ENCODE results near the gene CCDC137. TPM values are rescaled to one million over a fixed set of nuclear protein-coding genes. Genes with fewer than 3 reads are reported as not detected.

Gene CCDC137
- polyA plus RNA-seq, 1 of the 3 experiments (the other 2 are of a cell fraction), result 62.4 TPM

- Histone ChIP-seq H3K9me3 (no peaks in the 10 kb centered on the region), H3K9ac (peak overlapping the region; percentile 98), H3F3A (replicated peaks; ENCODE audit: insufficient read depth) (peaks cover 52% of the 10 kb centered on the region), H2AFZ (ENCODE audit: low read depth) (0 out of 2 replicates have a peak overlapping the region, but pooled peaks have one; percentile 29), H4K20me1 (ENCODE audit: insufficient read depth) (peaks cover 23% of the 10 kb centered on the region), H3K27me3 (ENCODE audit: insufficient read depth) (no peaks in the 10 kb centered on the region), H3K4me1 (ENCODE audit: control insufficient read depth in 1 of 2, insufficient read depth in 2 of 2, low read depth in 1 of 2, low read length in 1 of 2) (peaks cover 14 to 29% of the 10 kb centered on the region in 2 experiments; a peak in 3 of 4 replicates), H3K4me3 (ENCODE audit: low read depth in 2 of 2, low read length in 1 of 2) (peak overlapping the region; percentile 86 to 95), H3K9me2 (no peaks in the 10 kb centered on the region), H3K4me2 (peak overlapping the region; percentile 97), H3K79me2 (ENCODE audit: insufficient read depth) (peaks cover 70% of the 10 kb centered on the region), H3K27ac (ENCODE audit: low read depth in 2 of 2, low read length in 1 of 2) (peak overlapping the region; percentile 72 to 84), H3K36me3 (replicated peaks in 1 of 2; ENCODE audit: control insufficient read depth in 1 of 2, insufficient read depth in 2 of 2, low read length in 1 of 2) (peaks cover 53 to 56% of the 10 kb centered on the region in 2 experiments)
- no peak for DNase-seq
- ChIA-PET CTCF (interaction anchor here (0.7 to 2.6 kb wide), 9 partner anchors 11 to 165 kb away, joined by 3 to 17 read pairs (median 4); partner anchors contain the start of genes ARL16, CCDC137, HGS and OXLD1), POLR2A (interaction anchor here (0.6 to 4.1 kb wide), 16 partner anchors 7 to 188 kb away, joined by 3 to 33 read pairs (median 4); partner anchors contain the start of genes ARL16, CCDC137, HGS and OXLD1)
- TF ChIP-seq SMC3 (IDR thresholded peaks at IDR 0.05; ENCODE audit: low read depth, low read length), result no peak
- TF ChIP-seq SIN3A (IDR thresholded peaks at IDR 0.05; ENCODE audit: borderline replicate concordance, low read depth, low read length), result no peak
- 0 out of 2 replicates have a peak, but pooled peaks have one; percentile 29 for TF ChIP-seq FOXJ3 (CRISPR knock-in tag; IDR thresholded peaks at IDR 0.05)
- no peak for TF ChIP-seq MEF2A (IDR thresholded peaks at IDR 0.05; ENCODE audit: borderline replicate concordance, low read depth)
- no peak for TF ChIP-seq FOXM1 (IDR thresholded peaks at IDR 0.05; ENCODE audit: low read depth)
- TF ChIP-seq MAX (IDR thresholded peaks at IDR 0.05; ENCODE audit: low read depth), result no peak; the same call in 1 of the 2 replicates
- 24% methylated on average over 18 of the region's 27 CpGs for WGBS (ENCODE audit: low lambda C conversion rate)
Observed at GRCh38 chr17:81703747-81704654, 37.5 kb downstream of the CCDC137 start.

DNA sequence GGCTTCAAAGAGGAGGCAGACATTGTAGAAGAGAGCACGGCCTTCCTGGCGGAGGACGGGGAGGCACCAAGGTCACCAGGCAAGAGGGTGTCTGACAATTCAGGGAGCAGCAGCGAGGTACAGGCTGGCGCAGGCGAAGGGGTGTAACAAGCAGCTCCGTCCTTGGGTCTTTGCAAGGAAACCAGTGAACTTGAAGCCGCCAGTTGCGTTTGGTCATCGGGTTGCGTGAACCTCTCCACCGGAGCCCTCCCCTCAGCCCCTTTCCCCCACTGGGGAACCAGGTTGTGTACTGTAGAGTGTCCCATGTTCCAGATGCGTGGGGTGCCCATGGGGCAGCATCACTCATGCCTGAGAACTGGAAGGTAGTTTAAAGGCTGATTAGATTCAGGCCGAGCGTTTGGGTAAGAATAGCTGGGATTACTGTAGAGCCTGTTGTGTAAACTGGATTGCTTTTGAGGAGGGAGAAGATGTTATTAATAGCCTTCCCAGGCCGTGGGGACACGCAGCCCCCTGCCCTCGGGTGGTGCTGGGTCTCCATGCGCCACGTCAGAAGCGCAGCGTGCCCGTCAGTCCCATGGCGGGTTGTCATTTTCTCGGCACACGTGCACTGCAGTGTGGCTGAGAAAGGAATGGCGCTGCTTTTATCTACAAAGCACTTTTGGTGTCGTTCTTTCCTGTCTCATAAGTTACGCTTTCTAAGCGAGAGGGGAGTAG, 39.1 kb downstream of the CCDC137 start:
- Histone ChIP-seq H3K27ac (ENCODE audit: low read depth in 2 of 2, low read length in 1 of 2) (no peak overlapping the region), H3K79me2 (ENCODE audit: insufficient read depth) (peaks cover 56% of the 10 kb centered on the region), H4K20me1 (ENCODE audit: insufficient read depth) (peaks cover 17% of the 10 kb centered on the region), H3K4me3 (ENCODE audit: low read depth in 2 of 2, low read length in 1 of 2) (no peak overlapping the region), H3F3A (replicated peaks; ENCODE audit: insufficient read depth) (peaks cover 65% of the 10 kb centered on the region), H3K36me3 (replicated peaks in 1 of 2; ENCODE audit: control insufficient read depth in 1 of 2, insufficient read depth in 2 of 2, low read length in 1 of 2) (peaks cover 46 to 48% of the 10 kb centered on the region in 2 experiments), H3K4me2 (no peak overlapping the region), H3K27me3 (ENCODE audit: insufficient read depth) (no peaks in the 10 kb centered on the region), H2AFZ (ENCODE audit: low read depth) (no peak overlapping the region), H3K9me2 (no peaks in the 10 kb centered on the region), H3K4me1 (ENCODE audit: control insufficient read depth in 1 of 2, insufficient read depth in 2 of 2, low read depth in 1 of 2, low read length in 1 of 2) (peaks cover 15 to 31% of the 10 kb centered on the region in 2 experiments; a peak in 3 of 4 replicates), H3K9ac (no peak overlapping the region), H3K9me3 (no peaks in the 10 kb centered on the region)
- WGBS (ENCODE audit: low lambda C conversion rate), result 95% methylated on average over 30 of the region's 30 CpGs
- ChIA-PET CTCF (interaction anchor here (0.9 to 1.4 kb wide), 3 partner anchors 22 to 325 kb away, joined by 3 to 5 read pairs (median 4); partner anchors contain the start of genes ARL16 and HGS), POLR2A (no interaction called here)
- no peak for DNase-seq
- TF ChIP-seq GATA2 (CRISPR knock-in tag; IDR thresholded peaks at IDR 0.05) (no peak), CHD2 (IDR thresholded peaks at IDR 0.05; ENCODE audit: low read length, partially characterized antibody) (no peak)
